Esophagus squamous epithelium (tissue), 4 donors: ENCODE measurements around the gene TBC1D1.

Experiments used
- POLR2A ChIP-seq, 4 donors: fragments of 450-650 bp; IDR thresholded peaks; one replicate each; pipeline ENCODE4 v1.6.1; 2017; ENCODE audit warnings: antibody characterized with exemption in 4 of 4, mild to moderate bottlenecking in 4 of 4, moderate library complexity in 3 of 4
- TF ChIP-seq, protein P1 (sequence below), 6 experiments: fragments of 450-650 bp in 4 of 6; fragments of 200-600 bp in 2 of 6; sonication (generic) in 2 of 6; IDR thresholded peaks; one replicate each; pipeline ENCODE4 v1.5.1; 2016 to 2019; ENCODE audit warnings: antibody characterized with exemption in 6 of 6, mild to moderate bottlenecking in 4 of 6, moderate library complexity in 4 of 6

DNA sequence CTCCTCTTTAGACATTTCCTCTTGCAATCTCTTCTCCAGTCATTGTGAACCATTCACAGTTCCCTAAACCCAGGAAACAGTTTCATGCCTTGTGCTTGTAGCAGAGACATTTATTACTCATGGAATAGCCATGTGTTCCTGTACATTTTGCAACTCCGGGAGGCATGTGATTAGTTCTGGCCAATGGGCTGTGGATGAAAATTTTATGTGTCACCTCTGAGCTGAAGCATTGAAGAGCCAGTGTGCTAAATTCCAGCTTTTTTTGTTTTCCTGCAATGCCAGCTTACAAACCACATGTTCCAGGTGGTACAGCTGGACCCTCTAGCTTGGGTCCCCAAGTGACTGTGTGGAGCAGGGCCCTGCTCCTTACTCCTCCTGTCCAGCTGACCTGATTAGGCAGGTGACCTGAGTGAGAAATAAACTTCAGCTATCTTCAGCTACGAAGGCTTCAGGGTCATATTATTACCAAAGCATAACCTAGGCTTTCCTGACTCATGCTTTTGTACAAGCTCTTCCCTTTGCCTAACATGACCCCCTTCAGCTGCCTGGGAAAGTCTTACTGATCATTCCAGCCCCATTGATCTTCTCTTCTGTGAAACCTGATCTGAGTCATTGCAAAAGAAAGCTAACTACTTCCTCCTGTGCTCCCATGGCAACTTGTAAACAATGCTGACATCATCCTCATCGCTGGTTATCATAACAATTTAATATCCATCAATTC lies 269.8 kb downstream of the TBC1D1 start:
- TF ChIP-seq, protein P1, sequence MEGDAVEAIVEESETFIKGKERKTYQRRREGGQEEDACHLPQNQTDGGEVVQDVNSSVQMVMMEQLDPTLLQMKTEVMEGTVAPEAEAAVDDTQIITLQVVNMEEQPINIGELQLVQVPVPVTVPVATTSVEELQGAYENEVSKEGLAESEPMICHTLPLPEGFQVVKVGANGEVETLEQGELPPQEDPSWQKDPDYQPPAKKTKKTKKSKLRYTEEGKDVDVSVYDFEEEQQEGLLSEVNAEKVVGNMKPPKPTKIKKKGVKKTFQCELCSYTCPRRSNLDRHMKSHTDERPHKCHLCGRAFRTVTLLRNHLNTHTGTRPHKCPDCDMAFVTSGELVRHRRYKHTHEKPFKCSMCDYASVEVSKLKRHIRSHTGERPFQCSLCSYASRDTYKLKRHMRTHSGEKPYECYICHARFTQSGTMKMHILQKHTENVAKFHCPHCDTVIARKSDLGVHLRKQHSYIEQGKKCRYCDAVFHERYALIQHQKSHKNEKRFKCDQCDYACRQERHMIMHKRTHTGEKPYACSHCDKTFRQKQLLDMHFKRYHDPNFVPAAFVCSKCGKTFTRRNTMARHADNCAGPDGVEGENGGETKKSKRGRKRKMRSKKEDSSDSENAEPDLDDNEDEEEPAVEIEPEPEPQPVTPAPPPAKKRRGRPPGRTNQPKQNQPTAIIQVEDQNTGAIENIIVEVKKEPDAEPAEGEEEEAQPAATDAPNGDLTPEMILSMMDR (IDR thresholded peaks at IDR 0.05): no peak
- no peak for TF ChIP-seq POLR2A (IDR thresholded peaks at IDR 0.05)
